Germinal center (tissue), 1 donor: Measurements from ENCODE around the gene CCDC177.

ENCODE experiments used
- DNase-seq: peaks from one replicate; pipeline ENCODE4 v3.0.0; 2012; ENCODE audit warnings: mixed read lengths, low spot score

The CCDC177 gene

GRCh38 chr14:69528930-69529329 is 45.7 kb downstream of the CCDC177 start:
- DNase-seq: no peak

GRCh38 chr14:69528143-69528542 is 46.5 kb downstream of the CCDC177 start:
- no peak for DNase-seq

DNA sequence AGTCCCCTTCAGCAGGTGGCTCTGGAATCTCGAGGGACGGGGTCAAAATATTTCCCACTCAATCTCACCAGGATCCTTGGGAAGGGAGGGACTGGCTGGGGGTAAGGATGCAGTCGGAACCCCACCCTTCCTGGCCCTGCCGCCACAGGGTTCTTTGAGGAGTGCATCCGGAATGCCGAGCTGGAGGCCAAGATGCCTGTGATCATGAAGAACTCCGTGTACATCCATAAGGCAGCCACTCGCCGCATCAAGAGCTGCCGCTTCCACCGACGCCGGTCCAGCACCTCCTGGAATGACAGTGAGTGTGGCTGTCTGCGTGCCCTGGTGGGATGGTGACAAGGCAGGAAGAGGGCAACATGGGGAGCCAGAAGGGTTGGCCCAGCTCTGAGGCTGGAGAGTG is 47.0 kb downstream of the CCDC177 start:
- DNase-seq: no peak

DNA sequence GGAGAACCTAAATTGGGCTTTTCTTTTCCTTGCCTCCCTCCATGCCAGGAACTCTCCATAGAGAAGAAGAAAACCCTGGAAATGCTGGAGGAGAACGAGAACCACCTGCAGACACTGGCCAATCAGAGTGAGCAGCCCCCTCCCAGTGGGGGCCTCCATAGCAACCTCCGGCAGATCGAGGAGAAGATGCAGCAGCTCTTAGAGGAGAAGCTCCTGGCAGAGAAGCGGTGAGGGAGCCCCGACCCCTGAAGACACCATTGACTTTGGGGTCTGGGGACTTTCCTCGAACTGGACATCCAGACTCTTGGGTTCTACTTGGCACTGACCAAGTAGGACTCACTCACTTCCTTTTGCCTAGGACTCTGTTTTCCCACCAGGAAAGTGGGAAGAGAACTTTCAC is 48.8 kb downstream of the CCDC177 start:
- no peak for DNase-seq

DNA sequence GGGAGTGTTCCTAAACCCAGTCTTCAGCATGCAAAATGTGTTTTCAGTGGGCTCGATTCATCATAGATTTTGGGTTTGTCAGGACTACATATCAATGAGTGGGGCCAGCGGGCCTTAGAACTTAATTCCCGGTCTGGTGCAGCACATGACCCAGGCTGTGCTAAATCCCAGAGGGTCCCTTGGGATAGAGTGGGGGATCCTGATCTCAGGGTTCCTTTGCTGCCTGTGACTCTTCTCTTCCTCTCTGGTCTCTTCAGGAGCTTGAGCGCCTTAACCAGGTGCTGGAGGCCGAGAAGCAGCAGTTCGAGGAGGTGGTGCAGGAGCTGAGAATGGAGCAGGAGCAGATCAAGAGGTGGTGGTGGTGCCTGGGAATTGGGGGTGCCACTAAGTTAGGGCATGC is 52.6 kb downstream of the CCDC177 start:
- no peak for DNase-seq
